ENCODE results near the gene ZSCAN22.

The ZSCAN22 gene

GRCh38 chr19:58366585-58367430 lies 40.0 kb downstream of the ZSCAN22 start:
- Histone ChIP-seq H3K36me3 (ENCODE audit: insufficient read depth, low read length) (no peaks in the 10 kb centered on the region), H3K4me3 (ENCODE audit: low read length, poor library complexity, severe bottlenecking) (no peak overlapping the region), H3K4me1 (ENCODE audit: insufficient read depth, low read length, poor library complexity, severe bottlenecking) (peaks cover 9% of the 10 kb centered on the region), H3F3A (ENCODE audit: low read depth) (no peaks in the 10 kb centered on the region), H3K9me3 (ENCODE audit: insufficient read depth, low read depth, low read length) (no peaks in the 10 kb centered on the region), H3K4me2 (ENCODE audit: low read depth, low read length, poor library complexity, severe bottlenecking) (no peak overlapping the region), H4K20me1 (ENCODE audit: insufficient read depth, low read length, poor library complexity, severe bottlenecking) (no peaks in the 10 kb centered on the region), H3K9me2 (replicated peaks; ENCODE audit: low read depth, low read length) (no peaks in the 10 kb centered on the region), H2AFZ (ENCODE audit: low read length) (no peak overlapping the region), H3K79me2 (ENCODE audit: insufficient read depth, low read length) (no peaks in the 10 kb centered on the region), H3K9ac (ENCODE audit: low read depth, low read length, poor library complexity, severe bottlenecking) (no peak overlapping the region), H3K27me3 (ENCODE audit: insufficient read depth, low read length, poor library complexity, severe bottlenecking) (no peaks in the 10 kb centered on the region)
- TF ChIP-seq CTCF (conservative IDR thresholded peaks at IDR 0.05; ENCODE audit: low read length) = peak; percentile 50
- TF ChIP-seq EZH2phosphoT487 (IDR thresholded peaks at IDR 0.05; ENCODE audit: borderline replicate concordance) = no peak

- Histone ChIP-seq H3K4me1 (ENCODE audit: insufficient read depth, low read length, poor library complexity, severe bottlenecking) (peaks cover 5% of the 10 kb centered on the region), H3K4me2 (ENCODE audit: low read depth, low read length, poor library complexity, severe bottlenecking) (no peak overlapping the region), H3K9me2 (replicated peaks; ENCODE audit: low read depth, low read length) (no peaks in the 10 kb centered on the region), H3K9ac (ENCODE audit: low read depth, low read length, poor library complexity, severe bottlenecking) (no peak overlapping the region), H3F3A (ENCODE audit: low read depth) (no peaks in the 10 kb centered on the region), H3K9me3 (ENCODE audit: insufficient read depth, low read depth, low read length) (no peaks in the 10 kb centered on the region), H3K36me3 (ENCODE audit: insufficient read depth, low read length) (no peaks in the 10 kb centered on the region), H3K27me3 (ENCODE audit: insufficient read depth, low read length, poor library complexity, severe bottlenecking) (no peaks in the 10 kb centered on the region), H2AFZ (ENCODE audit: low read length) (no peak overlapping the region), H3K79me2 (ENCODE audit: insufficient read depth, low read length) (no peaks in the 10 kb centered on the region), H3K4me3 (ENCODE audit: low read length, poor library complexity, severe bottlenecking) (no peak overlapping the region), H4K20me1 (ENCODE audit: insufficient read depth, low read length, poor library complexity, severe bottlenecking) (no peaks in the 10 kb centered on the region)
- TF ChIP-seq CTCF (conservative IDR thresholded peaks at IDR 0.05; ENCODE audit: low read length) (no peak), EZH2phosphoT487 (IDR thresholded peaks at IDR 0.05; ENCODE audit: borderline replicate concordance) (no peak)
Measured at GRCh38 chr19:58367698-58368454, 41.1 kb downstream of the ZSCAN22 start.

GRCh38 chr19:58368561-58369360 lies 42.0 kb downstream of the ZSCAN22 start:
- Histone ChIP-seq H3K27me3 (ENCODE audit: insufficient read depth, low read length, poor library complexity, severe bottlenecking) (no peaks in the 10 kb centered on the region), H3K36me3 (ENCODE audit: insufficient read depth, low read length) (no peaks in the 10 kb centered on the region), H3K9me2 (replicated peaks; ENCODE audit: low read depth, low read length) (no peaks in the 10 kb centered on the region), H3K9me3 (ENCODE audit: insufficient read depth, low read depth, low read length) (no peaks in the 10 kb centered on the region), H3K79me2 (ENCODE audit: insufficient read depth, low read length) (no peaks in the 10 kb centered on the region), H2AFZ (ENCODE audit: low read length) (no peak overlapping the region), H3K4me1 (ENCODE audit: insufficient read depth, low read length, poor library complexity, severe bottlenecking) (peaks cover 3% of the 10 kb centered on the region), H3K4me3 (ENCODE audit: low read length, poor library complexity, severe bottlenecking) (no peak overlapping the region), H3K4me2 (ENCODE audit: low read depth, low read length, poor library complexity, severe bottlenecking) (no peak overlapping the region), H3K9ac (ENCODE audit: low read depth, low read length, poor library complexity, severe bottlenecking) (no peak overlapping the region), H3F3A (ENCODE audit: low read depth) (no peaks in the 10 kb centered on the region), H4K20me1 (ENCODE audit: insufficient read depth, low read length, poor library complexity, severe bottlenecking) (no peaks in the 10 kb centered on the region)
- TF ChIP-seq CTCF (conservative IDR thresholded peaks at IDR 0.05; ENCODE audit: low read length) = no peak
- no peak for TF ChIP-seq EZH2phosphoT487 (IDR thresholded peaks at IDR 0.05; ENCODE audit: borderline replicate concordance)

Data from Loucy (cell line).